GM12891 (cell line): Measurements from ENCODE around the gene SDCCAG8.

ENCODE experiments used
- POLR2A ChIP-seq: IDR thresholded peaks from 2 replicates; pipeline ENCODE4 v1.6.1; 2011; ENCODE audit warnings: low read depth, low read length, control low read depth
- POLR2AphosphoS5 ChIP-seq: IDR thresholded peaks from 2 replicates; pipeline ENCODE4 v1.6.1; 2011; ENCODE audit warnings: low read depth, low read length, control low read depth
- SPI1 ChIP-seq: IDR thresholded peaks from 2 replicates; pipeline ENCODE4 v1.6.1; 2011; ENCODE audit warnings: low read depth, low read length, control low read depth

DNA sequence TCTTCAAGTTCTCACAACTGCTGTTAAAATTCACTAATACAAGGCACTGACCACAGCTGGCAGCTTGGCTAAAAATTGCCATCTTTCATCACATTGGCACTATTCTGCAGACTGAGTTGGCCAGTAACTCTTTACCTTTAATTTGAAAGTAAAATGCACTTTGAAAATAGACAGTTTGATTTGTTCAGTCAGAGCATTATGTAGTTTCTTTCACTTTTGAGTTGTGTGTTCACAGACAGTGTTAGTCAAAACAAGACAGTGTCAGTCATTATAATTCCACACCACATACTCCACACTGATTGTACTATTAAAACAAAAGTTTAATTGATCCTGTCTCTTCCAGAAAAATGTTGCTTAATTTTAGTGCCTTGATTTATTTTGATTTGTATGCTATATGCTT lies 160.7 kb downstream of the SDCCAG8 start:
- TF ChIP-seq POLR2A (no peak), SPI1 (no peak), POLR2AphosphoS5 (no peak)
